ENCODE measurements around the gene CELF4.

CELF4 gene

GRCh38 chr18:37348729-37349128 is 216.9 kb downstream of the CELF4 start:
- no peak for DNase-seq (ENCODE audit: low spot score)

GRCh38 chr18:37346048-37346447 is 219.6 kb downstream of the CELF4 start:
- no peak for DNase-seq (ENCODE audit: low spot score)

GRCh38 chr18:37343542-37343851 is 222.1 kb downstream of the CELF4 start:
- no peak for DNase-seq (ENCODE audit: low spot score)

- no peak for DNase-seq (ENCODE audit: low spot score)
Measured at GRCh38 chr18:37341473-37342086, 224.0 kb downstream of the CELF4 start.

- no peak for DNase-seq (ENCODE audit: low spot score)
Measured at GRCh38 chr18:37341016-37341415, 224.6 kb downstream of the CELF4 start.

- DNase-seq (ENCODE audit: low spot score), result no peak
Measured at GRCh38 chr18:37339701-37340215, 225.8 kb downstream of the CELF4 start.

GRCh38 chr18:37336568-37337285 is 228.9 kb downstream of the CELF4 start:
- no peak for DNase-seq (ENCODE audit: low spot score)

GRCh38 chr18:37335409-37335736 is 230.2 kb downstream of the CELF4 start:
- no peak for DNase-seq (ENCODE audit: low spot score)

- no peak for DNase-seq (ENCODE audit: low spot score)
Measured at GRCh38 chr18:37334631-37335408, 230.8 kb downstream of the CELF4 start.

- no peak for DNase-seq (ENCODE audit: low spot score)
Measured at GRCh38 chr18:37332628-37333420, 232.8 kb downstream of the CELF4 start.

GRCh38 chr18:37332219-37332618 is 233.4 kb downstream of the CELF4 start:
- no peak for DNase-seq (ENCODE audit: low spot score)

- DNase-seq (ENCODE audit: low spot score), result no peak
Measured at GRCh38 chr18:37330173-37330572, 235.4 kb downstream of the CELF4 start.

- no peak for DNase-seq (ENCODE audit: low spot score)
Measured at GRCh38 chr18:37328946-37329719, 236.5 kb downstream of the CELF4 start.

GRCh38 chr18:37327063-37327577 is 238.5 kb downstream of the CELF4 start:
- no peak for DNase-seq (ENCODE audit: low spot score)

GRCh38 chr18:37322492-37323035 is 243.0 kb downstream of the CELF4 start:
- DNase-seq (ENCODE audit: low spot score), result no peak

- DNase-seq (ENCODE audit: low spot score), result no peak
Measured at GRCh38 chr18:37321582-37322491, 243.8 kb downstream of the CELF4 start.

- DNase-seq (ENCODE audit: low spot score), result no peak
Measured at GRCh38 chr18:37320317-37320716, 245.3 kb downstream of the CELF4 start.

- no peak for DNase-seq (ENCODE audit: low spot score)
Measured at GRCh38 chr18:37318360-37319355, 246.9 kb downstream of the CELF4 start.

GRCh38 chr18:37317486-37317885 is 248.1 kb downstream of the CELF4 start:
- no peak for DNase-seq (ENCODE audit: low spot score)
